Thyroid gland (tissue), 4 donors: ENCODE data around the gene OLFM1.

Experiments
- CTCF ChIP-seq, 6 experiments: fragments of 200-600 bp in 3 of 6; fragments of 450-650 bp in 3 of 6; sonication (generic) in 3 of 6; IDR thresholded peaks; one replicate each; pipeline ENCODE4 v1.5.1; 2016 to 2019; ENCODE audit warnings: antibody characterized with exemption in 6 of 6, mild to moderate bottlenecking in 2 of 6, inconsistent platforms in 1 of 6, moderate library complexity in 1 of 6
- POLR2A ChIP-seq, 2 donors: fragments of 450-650 bp; IDR thresholded peaks; one replicate each; pipeline ENCODE4 v1.6.1; 2017; ENCODE audit warnings: antibody characterized with exemption in 2 of 2, mild to moderate bottlenecking in 2 of 2, moderate library complexity in 1 of 2

GRCh38 chr9:135095470-135096407, 8.3 kb downstream of the OLFM1 start:
- TF ChIP-seq CTCF (IDR thresholded peaks at IDR 0.05) (no peak), POLR2A (IDR thresholded peaks at IDR 0.05) (no peak)
